HG03521 (cell line): ENCODE results near the gene CFAP20DC.
"Not testable (repeated sequence)": the region's sequence is repeated elsewhere in the genome, so short reads cannot be mapped to it uniquely, and the experiment has no call there.

Source experiments
- ATAC-seq: cut with Tn5 transposase; IDR thresholded peaks from one replicate; pipeline ENCODE4 v1.9.1; 2021; ENCODE audit warnings: mild to moderate bottlenecking, moderate library complexity; ENCODE audit not compliant: unreplicated experiment

Gene CFAP20DC

GRCh38 chr3:58751882-58752567 lies 297.8 kb downstream of the CFAP20DC start:
- no peak for ATAC-seq

DNA sequence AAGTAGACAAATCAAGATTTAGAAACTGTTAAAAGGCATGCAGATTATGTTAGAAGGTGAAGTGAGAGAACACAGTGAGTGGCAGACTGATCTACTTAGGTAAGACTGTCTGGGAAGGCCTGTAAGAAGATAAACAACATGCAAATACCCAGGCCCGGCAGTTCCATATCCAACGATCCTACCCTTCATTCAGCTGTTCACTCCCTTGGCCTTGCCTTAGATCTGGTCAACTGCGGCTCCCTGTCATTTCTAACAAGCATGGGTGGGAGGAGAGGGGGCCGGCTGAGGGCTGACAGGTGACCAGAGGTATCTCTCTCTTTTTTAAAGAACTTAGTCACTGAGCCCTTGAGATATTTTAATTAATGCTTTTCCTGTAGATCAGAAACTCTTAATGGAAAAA lies 298.6 kb downstream of the CFAP20DC start:
- ATAC-seq: no peak

- no peak for ATAC-seq
Observed at GRCh38 chr3:58749948-58750347, 299.9 kb downstream of the CFAP20DC start.

GRCh38 chr3:58748024-58748423 lies 301.8 kb downstream of the CFAP20DC start:
- ATAC-seq: no peak

DNA sequence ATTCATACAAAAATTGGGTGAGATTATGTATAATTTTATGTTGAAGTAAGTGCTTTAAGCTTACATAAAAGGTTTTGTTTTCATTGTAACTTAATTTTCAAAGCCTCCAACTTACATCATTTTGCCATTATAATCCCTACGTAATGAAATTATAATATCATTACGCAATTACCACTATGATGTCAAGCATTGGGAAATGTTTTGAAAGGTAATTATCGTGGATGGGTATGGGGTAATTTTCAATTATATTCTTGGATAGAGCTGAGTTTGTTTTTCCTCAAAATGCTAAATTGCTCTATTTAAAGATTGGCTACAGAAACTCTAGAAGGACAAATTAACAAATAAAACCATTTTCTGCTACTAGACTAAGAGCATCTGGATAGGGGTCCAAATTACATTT lies 303.1 kb downstream of the CFAP20DC start:
- ATAC-seq: no peak

- ATAC-seq: no peak
Observed at GRCh38 chr3:58743296-58743695, 306.5 kb downstream of the CFAP20DC start.

DNA sequence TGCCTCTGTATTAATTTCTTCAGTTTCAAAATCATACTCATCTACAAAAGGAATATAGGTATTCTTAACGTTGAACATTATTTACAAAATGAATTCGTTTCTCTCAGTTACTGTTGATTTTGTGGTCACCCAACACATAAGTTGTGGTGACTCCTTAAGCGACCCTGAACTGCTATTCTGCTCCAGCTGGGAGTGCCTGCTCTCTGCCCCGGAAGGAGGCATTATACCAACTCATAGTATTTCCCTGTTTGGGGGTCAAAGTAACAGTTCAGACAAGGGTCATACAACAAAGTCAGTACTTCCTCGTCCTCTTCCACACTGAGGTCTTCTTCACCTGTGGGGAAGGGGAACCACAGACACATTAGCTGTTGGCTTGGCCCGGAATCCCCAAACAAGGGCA lies 307.6 kb downstream of the CFAP20DC start:
- no peak for ATAC-seq

DNA sequence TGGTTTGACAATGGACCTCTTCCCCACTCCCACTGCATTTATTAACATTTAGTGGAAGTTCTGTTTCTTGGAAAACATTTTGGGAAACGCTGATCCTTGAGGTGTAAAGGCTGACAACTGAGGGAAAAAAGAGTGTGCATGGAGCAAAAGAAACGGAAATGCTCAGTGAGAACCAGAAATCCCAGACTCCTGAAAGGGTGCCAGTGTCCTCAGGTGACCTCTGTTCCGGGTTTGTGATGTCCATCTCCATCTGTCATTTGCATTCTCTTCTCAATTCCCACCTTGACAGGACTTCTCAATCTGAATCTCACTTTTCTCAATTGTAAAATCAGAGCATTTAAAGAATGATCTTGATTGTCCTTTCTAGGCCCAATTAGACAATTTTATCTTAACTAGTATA lies 312.2 kb downstream of the CFAP20DC start:
- no peak for ATAC-seq

DNA sequence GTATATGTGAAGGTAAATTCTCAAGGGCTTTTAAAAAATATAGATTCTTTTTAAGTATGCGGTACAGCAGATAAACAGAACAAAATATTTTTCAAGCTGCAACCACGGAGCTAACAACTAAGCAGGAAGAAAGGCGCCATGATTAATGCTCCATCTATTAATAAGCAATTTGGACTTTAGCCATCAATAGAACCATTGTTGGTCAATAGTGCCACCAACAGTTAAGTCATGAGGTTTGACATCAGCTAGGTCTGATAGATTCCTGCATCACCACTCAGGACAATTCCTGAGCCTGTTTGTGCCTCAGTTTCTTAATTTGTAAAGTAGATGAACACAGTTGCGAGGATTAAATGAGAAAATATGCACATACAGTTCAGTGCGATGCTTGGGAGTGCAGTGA lies 318.2 kb downstream of the CFAP20DC start:
- no peak for ATAC-seq

DNA sequence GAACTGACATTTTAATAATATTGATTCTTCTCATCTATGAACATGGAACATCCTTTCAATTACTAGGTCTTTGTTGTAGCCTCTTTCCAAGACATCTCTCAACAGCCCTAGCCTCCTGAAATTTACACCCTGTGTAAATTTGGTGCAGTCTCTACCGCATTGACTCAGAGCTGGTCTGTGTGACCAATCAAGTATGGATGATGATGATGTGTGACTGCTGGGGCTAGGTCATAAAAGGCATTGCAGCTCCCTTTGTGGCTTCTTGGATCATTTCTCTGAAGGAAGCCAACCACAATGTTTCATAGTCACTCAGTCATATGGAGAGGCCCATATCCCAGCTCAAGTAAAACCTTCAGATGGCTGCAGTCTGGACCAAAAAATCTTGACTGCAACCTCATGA lies 321.1 kb downstream of the CFAP20DC start:
- ATAC-seq: no peak

DNA sequence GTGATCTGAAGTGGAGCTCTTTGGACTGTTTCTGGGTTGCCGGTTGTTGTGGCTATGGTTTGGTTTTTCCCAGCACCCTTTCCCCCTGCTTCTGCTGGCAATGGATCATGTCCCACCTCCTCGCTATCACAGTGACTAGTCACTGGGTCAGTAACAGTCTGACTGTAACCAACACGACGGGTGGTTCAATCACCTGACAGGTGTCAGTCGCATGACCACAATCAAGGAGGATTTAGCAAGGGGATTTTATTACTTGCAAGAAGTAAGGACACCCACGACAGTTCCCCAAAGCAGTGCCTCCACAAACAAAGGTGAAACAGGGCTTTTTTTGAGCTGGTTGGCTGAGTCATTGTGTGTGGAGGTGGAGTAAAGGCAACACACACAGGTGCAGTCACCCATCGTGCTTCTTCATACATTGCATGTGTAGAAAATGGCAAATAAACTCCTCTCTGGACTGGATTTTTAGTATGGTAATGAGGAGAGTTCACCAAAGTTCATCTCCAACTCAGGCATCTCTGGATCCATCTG lies 324.4 kb downstream of the CFAP20DC start:
- ATAC-seq: no peak

DNA sequence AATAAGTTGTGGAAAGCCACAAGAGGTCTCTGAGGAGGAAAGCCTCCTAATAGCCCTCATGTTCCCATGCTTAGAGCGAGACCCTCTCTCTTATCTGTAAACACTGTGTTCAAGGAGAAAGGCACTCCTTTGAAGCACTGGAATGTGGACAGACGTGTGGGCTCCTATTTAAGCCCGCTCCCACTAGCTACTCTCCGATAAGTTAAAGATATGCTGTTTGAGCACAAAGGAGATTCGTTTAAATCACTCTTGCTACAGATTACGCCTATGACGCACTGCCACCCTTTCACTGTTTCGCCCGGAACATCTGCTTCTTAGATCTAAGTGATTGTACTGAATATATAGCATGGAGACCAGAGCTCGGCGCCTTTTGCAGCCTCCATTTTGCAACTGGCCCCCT lies 325.5 kb downstream of the CFAP20DC start:
- no peak for ATAC-seq

DNA sequence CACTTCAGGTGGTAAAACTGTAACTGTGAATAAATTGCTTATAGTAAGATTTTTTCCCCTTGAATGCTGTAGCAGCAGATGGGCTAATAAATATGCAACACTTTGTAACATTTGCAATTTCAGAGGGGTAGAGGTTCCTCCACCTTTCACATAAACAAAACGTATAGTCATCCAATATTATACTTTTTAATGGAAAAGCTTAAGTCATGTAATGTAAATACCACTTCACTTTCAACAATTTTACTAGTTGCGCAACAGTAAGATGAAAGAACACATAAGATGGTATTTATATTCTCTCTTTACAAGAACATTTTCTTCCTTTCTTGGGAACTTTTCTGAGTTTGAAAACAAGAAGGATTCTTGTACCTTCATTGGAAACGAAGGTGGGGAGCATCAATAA lies 326.7 kb downstream of the CFAP20DC start:
- ATAC-seq: no peak

DNA sequence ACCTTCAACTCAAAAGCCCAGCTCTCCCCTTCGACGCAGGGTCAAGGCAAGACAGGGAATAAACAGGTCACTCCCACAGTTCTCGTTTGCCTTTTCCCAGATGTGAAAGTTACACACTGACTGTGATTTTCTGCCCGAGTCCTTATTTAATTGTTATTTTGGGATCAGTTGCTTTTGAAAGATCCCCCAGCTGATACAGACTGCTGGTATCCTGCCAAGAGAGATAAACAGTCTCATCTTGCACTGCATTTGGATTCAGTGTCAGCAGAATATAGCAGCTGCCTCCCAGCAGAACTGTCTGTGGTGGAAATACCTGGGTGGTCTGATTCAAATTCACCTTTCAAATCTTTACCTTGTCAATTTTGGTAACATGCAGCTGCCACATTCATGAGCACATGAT lies 327.3 kb downstream of the CFAP20DC start:
- ATAC-seq: no peak

GRCh38 chr3:58720526-58720925 lies 329.3 kb downstream of the CFAP20DC start:
- ATAC-seq: no peak

DNA sequence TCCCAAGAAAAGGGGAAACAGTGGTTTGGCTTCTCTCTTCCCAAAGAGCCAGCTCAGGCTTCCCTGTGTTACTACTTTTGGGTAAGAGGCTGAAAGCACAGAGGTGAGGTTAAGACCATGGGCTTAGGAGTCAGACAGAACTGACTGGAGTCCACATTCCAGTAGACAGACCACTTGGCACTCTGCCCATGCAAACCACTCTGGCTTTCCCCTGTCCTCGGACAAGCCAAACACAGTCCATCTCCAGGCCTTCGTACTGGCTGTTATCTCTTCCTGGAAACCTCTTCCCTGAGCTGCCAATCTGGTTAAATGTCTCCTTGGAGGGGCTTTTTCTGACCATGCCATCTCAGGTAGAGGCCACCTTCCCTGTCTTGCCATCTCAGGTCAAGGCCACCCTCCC lies 330.1 kb downstream of the CFAP20DC start:
- ATAC-seq: no peak

- no peak for ATAC-seq
Observed at GRCh38 chr3:58713715-58714401, 336.0 kb downstream of the CFAP20DC start.

- no peak for ATAC-seq
Observed at GRCh38 chr3:58711871-58712270, 338.0 kb downstream of the CFAP20DC start.

GRCh38 chr3:58708983-58709382 lies 340.8 kb downstream of the CFAP20DC start:
- ATAC-seq: not testable (repeated sequence)

- no peak for ATAC-seq
Observed at GRCh38 chr3:58708116-58708791, 341.6 kb downstream of the CFAP20DC start.

- ATAC-seq: no peak
Observed at GRCh38 chr3:58707390-58707930, 342.4 kb downstream of the CFAP20DC start.
